ENCODE measurements around the gene BBX.

DNA sequence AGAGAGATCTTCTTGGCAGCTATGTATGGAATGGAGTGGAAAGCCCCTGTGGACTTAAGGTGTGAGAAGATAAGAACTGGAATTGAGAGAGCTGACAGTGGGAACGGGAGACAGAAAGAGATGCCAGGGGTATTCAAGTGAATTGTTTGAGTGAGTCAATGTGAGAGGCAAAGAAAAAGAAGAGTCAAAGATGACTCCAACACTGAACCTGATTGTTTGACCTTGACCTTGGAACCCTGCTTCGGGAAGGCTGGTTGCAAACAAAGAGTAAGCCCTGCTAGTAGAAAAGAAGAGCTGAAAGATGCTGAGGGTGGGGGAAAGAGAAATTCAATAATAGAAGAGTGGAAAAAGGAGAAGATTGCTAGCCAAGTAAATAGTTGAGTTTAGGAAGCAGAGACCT is 238.6 kb downstream of the BBX start:
- TF ChIP-seq POLR2A (IDR thresholded peaks at IDR 0.05; ENCODE audit: low read length) (no peak), GATA1 (IDR thresholded peaks at IDR 0.05; ENCODE audit: low read depth, low read length) (no peak)
